Ovary (tissue), 9 donors: ENCODE measurements around the gene TENT5A. TPM values are rescaled to one million over a fixed set of nuclear protein-coding genes. Genes with fewer than 3 reads are reported as not detected.

Experiments used
- DNase-seq, 5 donors: peaks; one replicate each; pipeline ENCODE4 v3.0.0-alpha.2; 2019 to 2020
- H3K27ac ChIP-seq, 2 donors: fragments of 200-600 bp; one replicate each; pipeline versions ENCODE4 v1.5.1 to v1.8.0; 2019 to 2022
- H3K27me3 ChIP-seq: fragments of 200-600 bp; one replicate; pipeline ENCODE4 v1.8.0; 2022
- H3K36me3 ChIP-seq: fragments of 200-600 bp; sonication (generic); one replicate; pipeline ENCODE4 v1.5.1; 2019
- H3K4me1 ChIP-seq: one replicate; pipeline ENCODE4 v1.8.1; 2013; ENCODE audit warnings: mild to moderate bottlenecking, moderate library complexity; ENCODE audit not compliant: insufficient read depth
- H3K4me3 ChIP-seq: fragments of 200-600 bp; sonication (generic); one replicate; pipeline ENCODE4 v1.5.1; 2017
- H3K9me3 ChIP-seq, 2 donors: fragments of 200-600 bp in 1 of 2; sonication (generic) in 1 of 2; one replicate each; pipeline versions ENCODE4 v1.5.1 to v1.8.1; 2013 to 2019; ENCODE audit warnings: mild to moderate bottlenecking in 1 of 2, moderate library complexity in 1 of 2
- EP300 ChIP-seq: sonication (generic); formaldehyde crosslinking; IDR thresholded peaks from one replicate; pipeline ENCODE4 v1.6.1; 2017; ENCODE audit warnings: antibody characterized with exemption
- POLR2A ChIP-seq: fragments of 450-650 bp; IDR thresholded peaks from one replicate; pipeline ENCODE4 v1.6.1; 2017; ENCODE audit warnings: antibody characterized with exemption, mild to moderate bottlenecking, moderate library complexity
- WGBS, 3 donors: extraction: QIAGEN DNeasy Blood & Tissue Kit in 1 of 3; methylation state at CpG; one replicate each; pipeline versions ENCODE4 v1.1.5 to v1.1.7; 2013 to 2017; 5-methylcytosine and 5-hydroxymethylcytosine counted together
- intact Hi-C, 4 donors: fragments of 100-400 bp; cut with DNase I; formaldehyde crosslinking; loops; one replicate each; pipeline versions ENCODE4 v1.11.0 to v1.15.1; 2022 to 2023
- polyA plus RNA-seq, 2 donors: library from polyadenylated mRNA; stranded (reverse); fragments of 200-250 nt in 1 of 2; fragments of 350-450 nt in 1 of 2; fragmentation: Illumina TruSeq in 1 of 2; extraction: RNeasy Lipid Tissue Mini Kit (QIAGEN cat#74804) in 1 of 2; gene quantifications; one replicate each; pipeline ENCODE4 v1.2.3, GENCODE V29; 2013 to 2014
- total RNA-seq, 7 donors: library from RNA; depleted of rRNA in 2 of 7; stranded (reverse); fragments of >200 nt in 2 of 7; fragmentation: NEBNext Ultra II Directional in 3 of 7; extraction: Animal tissue kit (Norgen Biotek cat#: 25700) in 3 of 7; gene quantifications; one replicate each; pipeline versions ENCODE4 v1.1.0 to v1.2.4, GENCODE V29; 2016 to 2023
- TF ChIP-seq, protein P1 (sequence below), 3 donors: fragments of 450-650 bp in 2 of 3; fragments of 200-600 bp in 1 of 3; IDR thresholded peaks; one replicate each; pipeline versions ENCODE4 v1.5.1 to v1.8.0; 2016 to 2022; ENCODE audit warnings: antibody characterized with exemption in 3 of 3, mild to moderate bottlenecking in 1 of 3
- donor health status: DM: no; HTN: no; CAD: no; lungs with moderate emphysema.
- donor health status: DM: no; HTN: no; CAD: no.
- donor health status: Bipolar disorder and iron deficiency.
- donor health status: DM: yes; HTN: yes; CAD: no.
- donor health status: DM: no; HTN: no; CAD: no.
- donor health status: DM: yes; HTN: yes; CAD: no.

TENT5A gene
- total and polyA plus RNA-seq, 9 donors, result 14.6 to 47.1 (median 29.4) TPM

DNA sequence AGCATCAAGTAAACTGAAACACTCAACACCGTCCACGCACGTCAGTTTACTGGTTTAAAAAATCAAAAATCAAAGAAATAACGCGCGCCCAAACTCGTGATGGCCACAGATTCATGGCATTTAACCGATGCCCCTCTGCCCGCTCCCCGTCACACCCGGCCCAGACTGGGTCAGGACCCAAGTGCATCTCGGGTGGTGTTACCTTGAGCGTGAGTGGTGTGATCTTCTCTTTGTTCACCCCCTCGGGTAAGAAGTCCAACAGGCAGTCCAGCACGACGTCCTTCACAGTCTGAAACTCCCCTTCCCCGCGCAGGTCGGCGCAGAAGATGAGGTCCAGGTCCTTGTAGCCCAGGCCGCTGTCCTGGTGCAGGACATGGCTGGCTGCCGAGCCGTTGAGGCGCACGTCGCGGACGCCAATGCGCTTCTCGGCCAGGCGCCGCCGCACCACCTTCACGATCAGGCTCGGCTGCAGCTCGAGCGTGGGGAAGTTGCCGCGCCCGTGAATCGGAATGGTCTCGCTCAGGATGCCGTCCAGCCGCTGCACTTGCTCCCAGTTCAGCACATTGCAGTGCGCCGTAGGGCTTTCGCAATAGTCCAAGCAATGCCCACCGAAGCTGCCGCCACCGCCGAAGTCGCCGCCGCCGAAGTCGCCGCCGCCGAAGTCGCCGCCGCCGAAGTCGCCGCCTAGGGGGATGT, 945 bp downstream of the TENT5A start:
- H3K4me1 ChIP-seq, result peaks cover 6% of the 10 kb centered on the region
- peak; percentile 54 to 77 (median 70) for DNase-seq
- peak overlapping the region; percentile 93 to 98 for H3K27ac ChIP-seq
- H3K9me3 ChIP-seq, result no peaks in the 10 kb centered on the region
- no peaks in the 10 kb centered on the region for H3K36me3 ChIP-seq
- WGBS, 3 donors, result 1 to 4% (median 1%) methylated on average over 56 to 65 of the region's 65 CpGs
- peak overlapping the region; percentile 91 for H3K4me3 ChIP-seq
- no peaks in the 10 kb centered on the region for H3K27me3 ChIP-seq
- TF ChIP-seq, protein P1, sequence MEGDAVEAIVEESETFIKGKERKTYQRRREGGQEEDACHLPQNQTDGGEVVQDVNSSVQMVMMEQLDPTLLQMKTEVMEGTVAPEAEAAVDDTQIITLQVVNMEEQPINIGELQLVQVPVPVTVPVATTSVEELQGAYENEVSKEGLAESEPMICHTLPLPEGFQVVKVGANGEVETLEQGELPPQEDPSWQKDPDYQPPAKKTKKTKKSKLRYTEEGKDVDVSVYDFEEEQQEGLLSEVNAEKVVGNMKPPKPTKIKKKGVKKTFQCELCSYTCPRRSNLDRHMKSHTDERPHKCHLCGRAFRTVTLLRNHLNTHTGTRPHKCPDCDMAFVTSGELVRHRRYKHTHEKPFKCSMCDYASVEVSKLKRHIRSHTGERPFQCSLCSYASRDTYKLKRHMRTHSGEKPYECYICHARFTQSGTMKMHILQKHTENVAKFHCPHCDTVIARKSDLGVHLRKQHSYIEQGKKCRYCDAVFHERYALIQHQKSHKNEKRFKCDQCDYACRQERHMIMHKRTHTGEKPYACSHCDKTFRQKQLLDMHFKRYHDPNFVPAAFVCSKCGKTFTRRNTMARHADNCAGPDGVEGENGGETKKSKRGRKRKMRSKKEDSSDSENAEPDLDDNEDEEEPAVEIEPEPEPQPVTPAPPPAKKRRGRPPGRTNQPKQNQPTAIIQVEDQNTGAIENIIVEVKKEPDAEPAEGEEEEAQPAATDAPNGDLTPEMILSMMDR (IDR thresholded peaks at IDR 0.05), result no peak
- TF ChIP-seq POLR2A (peak; percentile 14), EP300 (no peak)
- intact Hi-C loops, result loop anchor here in 2 of 4 donors (5.0 kb wide), 3 partner anchors 141 to 1144 kb away; no protein-coding TSS in a partner anchor

DNA sequence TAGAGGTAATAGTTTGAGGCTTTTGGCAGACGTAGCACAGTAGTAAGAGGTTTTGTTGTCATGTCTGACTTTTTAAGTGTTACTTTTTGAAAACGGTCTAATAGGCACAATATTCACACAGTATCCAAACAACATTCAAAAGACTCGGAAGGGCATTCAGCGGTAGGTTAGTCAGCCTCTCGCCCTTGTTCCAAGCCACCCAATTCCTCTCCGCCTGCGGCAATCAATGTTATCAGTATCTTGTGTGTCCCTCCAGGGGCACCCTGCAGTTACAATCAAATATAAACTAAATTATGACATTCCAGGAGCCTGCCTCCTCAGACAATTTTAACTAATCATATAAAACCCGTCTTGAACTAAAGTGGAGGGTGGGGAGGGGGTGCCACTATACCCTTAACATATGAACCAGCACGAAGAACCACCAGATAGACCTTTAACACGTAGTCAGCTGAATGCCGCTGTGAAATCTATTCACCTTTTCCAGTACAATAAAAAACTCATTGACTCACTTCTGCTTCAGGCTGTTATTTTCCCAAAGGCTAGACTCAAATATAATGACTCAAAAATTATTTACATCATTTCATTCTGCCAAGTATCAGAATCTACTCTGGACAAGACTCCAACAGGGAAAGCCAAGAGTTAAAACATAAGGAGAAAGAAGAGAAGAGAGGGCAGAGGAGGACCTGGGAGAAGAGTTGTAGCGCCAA, 1.6 kb downstream of the TENT5A start:
- 6 to 12% (median 7%) methylated on average over 12 of the region's 12 CpGs for WGBS, 3 donors
- Histone ChIP-seq H3K4me1 (peaks cover 6% of the 10 kb centered on the region), H3K27me3 (no peaks in the 10 kb centered on the region), H3K4me3 (peak overlapping the region; percentile 91), H3K27ac (peak overlapping the region; percentile 93 to 98), H3K9me3 (no peaks in the 10 kb centered on the region), H3K36me3 (no peaks in the 10 kb centered on the region)
- DNase-seq, result no peak
- TF ChIP-seq EP300 (no peak), POLR2A (no peak)
- TF ChIP-seq, protein P1 (IDR thresholded peaks at IDR 0.05), result no peak
- intact Hi-C loops, result loop anchor here in 2 of 4 donors (5.0 kb wide), 3 partner anchors 141 to 1144 kb away; no protein-coding TSS in a partner anchor

DNA sequence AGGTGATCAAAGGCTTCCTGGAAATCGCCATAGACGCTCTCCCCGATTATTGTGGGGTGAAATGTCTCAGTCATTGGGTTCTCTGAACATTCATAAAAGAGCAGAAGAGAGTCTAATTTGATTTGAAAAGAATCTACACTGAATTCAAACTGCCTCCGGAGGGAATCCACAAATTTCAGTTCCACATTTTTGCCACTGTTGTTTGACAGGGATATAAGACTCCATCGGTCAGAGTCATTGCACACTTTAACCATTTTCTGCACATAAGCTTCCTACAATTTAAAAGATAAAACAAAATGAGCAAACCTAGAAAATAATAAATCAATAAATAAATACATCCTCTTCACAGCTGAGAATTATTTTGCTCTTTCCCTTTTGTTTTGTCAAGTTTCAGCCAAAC, 2.3 kb downstream of the TENT5A start:
- no peak for DNase-seq
- TF ChIP-seq, protein P1 (IDR thresholded peaks at IDR 0.05), result no peak
- TF ChIP-seq EP300 (no peak), POLR2A (no peak)
- 23 to 29% (median 29%) methylated on average over 5 of the region's 5 CpGs for WGBS, 3 donors
- H3K27me3 ChIP-seq, result no peaks in the 10 kb centered on the region
- H3K27ac ChIP-seq, result peak overlapping the region; percentile 93 to 98
- H3K4me1 ChIP-seq, result peaks cover 6% of the 10 kb centered on the region
- intact Hi-C loops, result loop anchor here in 2 of 4 donors (5.0 kb wide), 3 partner anchors 142 to 1143 kb away; no protein-coding TSS in a partner anchor
- H3K4me3 ChIP-seq, result peak overlapping the region; percentile 91
- no peaks in the 10 kb centered on the region for H3K9me3 ChIP-seq
- H3K36me3 ChIP-seq, result no peaks in the 10 kb centered on the region

DNA sequence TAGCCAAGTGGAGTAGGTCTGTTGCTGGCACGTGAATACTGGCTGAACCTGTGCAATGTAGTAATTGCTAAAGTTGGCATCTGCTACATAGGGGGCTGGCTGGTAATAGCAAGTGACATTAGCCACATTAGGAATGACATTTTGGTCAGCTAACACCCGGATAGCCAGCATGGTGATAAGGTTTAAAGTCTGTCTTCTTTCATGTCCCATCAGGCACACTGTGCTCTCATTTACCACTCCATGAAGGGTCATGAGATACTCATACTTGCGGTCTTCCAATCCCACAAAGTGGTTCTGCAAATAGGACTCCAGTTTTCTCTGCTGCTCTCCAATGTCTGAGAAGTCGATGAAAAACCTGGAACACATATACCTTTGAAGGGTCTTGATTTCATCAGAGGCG, 2.8 kb downstream of the TENT5A start:
- intact Hi-C loops, result loop anchor here in 2 of 4 donors (5.0 kb wide), 3 partner anchors 143 to 1142 kb away; no protein-coding TSS in a partner anchor

More for the DNA sequence above, 2.8 kb downstream of the TENT5A start:
- peak overlapping the region; percentile 93 to 98 for H3K27ac ChIP-seq
- DNase-seq, result no peak
- 36 to 51% (median 48%) methylated on average over 5 of the region's 5 CpGs for WGBS, 3 donors
- H3K9me3 ChIP-seq, result no peaks in the 10 kb centered on the region
- peaks cover 6% of the 10 kb centered on the region for H3K4me1 ChIP-seq
- no peaks in the 10 kb centered on the region for H3K36me3 ChIP-seq
- TF ChIP-seq EP300, result no peak
- TF ChIP-seq, protein P1 (IDR thresholded peaks at IDR 0.05), result no peak
- TF ChIP-seq POLR2A, result no peak
- peak overlapping the region; percentile 91 for H3K4me3 ChIP-seq
- no peaks in the 10 kb centered on the region for H3K27me3 ChIP-seq
